ENCODE data around the gene FOXD2. TPM values are rescaled to one million over a fixed set of nuclear protein-coding genes. Genes with fewer than 3 reads are reported as not detected.

Gene FOXD2
- total and polyA plus RNA-seq, 2 of the 4 experiments (the other 2 are of a cell fraction), result under 0.01 to 0.03 TPM

Other genes starting within 250 kb of the FOXD2 start
- gene PDZK1IP1, start 248.0 kb upstream of the FOXD2 start, total RNA-seq (2012; rRNA removed), result not detected in 2 replicates
- gene PDZK1IP1, start 248.0 kb upstream of the FOXD2 start, polyA plus RNA-seq (2012; rRNA removed), result not detected in 2 replicates
- gene TAL1, start 205.8 kb upstream of the FOXD2 start, total RNA-seq (2012; rRNA removed), result not detected in 2 replicates
- gene TAL1, start 205.8 kb upstream of the FOXD2 start, polyA plus RNA-seq (2012; rRNA removed), result not detected in 2 replicates
- 17.2 and 19.2 TPM in 2 replicates for gene STIL, start 123.9 kb upstream of the FOXD2 start, total RNA-seq (2012; rRNA removed)
- 5.8 and 6.8 TPM in 2 replicates for gene STIL, start 123.9 kb upstream of the FOXD2 start, polyA plus RNA-seq (2012; rRNA removed)
- 23.1 and 75.3 TPM in 2 replicates for gene CMPK1, start 104.3 kb upstream of the FOXD2 start, total RNA-seq (2012; rRNA removed)
- 24.0 and 31.9 TPM in 2 replicates for gene CMPK1, start 104.3 kb upstream of the FOXD2 start, polyA plus RNA-seq (2012; rRNA removed)
- not detected in 2 replicates for gene FOXE3, start 21.8 kb upstream of the FOXD2 start, total RNA-seq (2012; rRNA removed)
- gene FOXE3, start 21.8 kb upstream of the FOXD2 start, polyA plus RNA-seq (2012; rRNA removed), result 0.12 TPM in 1 of 2 replicates, not detected in the other

Data from IMR-90 (cell line).